Measurements from ENCODE around the gene PTGS2.
A peak's percentile ranks its signal among the peaks of the same experiment; 100 is the strongest.

PTGS2 gene

GRCh38 chr1:186680245-186681061 lies at the start of gene PTGS2:
TSS of gene PTGS2 (minus strand) at chr1:186680423. CDS start at chr1:186680290, 133 bp downstream.
- DNase-seq = peak; percentile 96

- peak; percentile 33 for DNase-seq
Measured at GRCh38 chr1:186722711-186723309, 42.6 kb upstream of the PTGS2 start.

- DNase-seq = no peak
Measured at GRCh38 chr1:186717286-186717685, 37.1 kb upstream of the PTGS2 start.

- DNase-seq = peak; percentile 57
Measured at GRCh38 chr1:186715887-186716809, 35.9 kb upstream of the PTGS2 start.

- DNase-seq = no peak
Measured at GRCh38 chr1:186710696-186711095, 30.5 kb upstream of the PTGS2 start.

GRCh38 chr1:186708694-186709097 lies 28.5 kb upstream of the PTGS2 start:
- DNase-seq = no peak

- no peak for DNase-seq
Measured at GRCh38 chr1:186703209-186703766, 23.1 kb upstream of the PTGS2 start.

- DNase-seq = no peak
Measured at GRCh38 chr1:186700722-186701121, 20.5 kb upstream of the PTGS2 start.

- no peak for DNase-seq
Measured at GRCh38 chr1:186699519-186699918, 19.3 kb upstream of the PTGS2 start.

GRCh38 chr1:186689907-186690306 lies 9.7 kb upstream of the PTGS2 start:
- no peak for DNase-seq

- no peak for DNase-seq
Measured at GRCh38 chr1:186689376-186689775, 9.2 kb upstream of the PTGS2 start.

- DNase-seq = no peak
Measured at GRCh38 chr1:186683652-186684410, 3.6 kb upstream of the PTGS2 start.

- DNase-seq = peak; percentile 55
Measured at GRCh38 chr1:186682736-186683135, 2.5 kb upstream of the PTGS2 start.

- peak; percentile 71 for DNase-seq
Measured at GRCh38 chr1:186681801-186682200, 1.6 kb upstream of the PTGS2 start.

GRCh38 chr1:186681121-186681520 lies 898 bp upstream of the PTGS2 start:
- DNase-seq = peak; percentile 10

- DNase-seq = peak; percentile 7
Measured at GRCh38 chr1:186679924-186680244, 339 bp downstream of the PTGS2 start.

- no peak for DNase-seq
Measured at GRCh38 chr1:186678155-186678554, 2.1 kb downstream of the PTGS2 start.

- DNase-seq = no peak
Measured at GRCh38 chr1:186672596-186672995, 7.6 kb downstream of the PTGS2 start.

- DNase-seq = no peak
Measured at GRCh38 chr1:186672131-186672530, 8.1 kb downstream of the PTGS2 start.

- no peak for DNase-seq
Measured at GRCh38 chr1:186671136-186671825, 8.9 kb downstream of the PTGS2 start.

- no peak for DNase-seq
Measured at GRCh38 chr1:186670297-186671135, 9.7 kb downstream of the PTGS2 start.
